Right hindlimb (tissue), 1 donor: ENCODE data around the gene EPGN.

Source experiments
- DNase-seq: peaks from one replicate; pipeline ENCODE4 v3.0.0-alpha.2; 2018

Gene EPGN, protein sequence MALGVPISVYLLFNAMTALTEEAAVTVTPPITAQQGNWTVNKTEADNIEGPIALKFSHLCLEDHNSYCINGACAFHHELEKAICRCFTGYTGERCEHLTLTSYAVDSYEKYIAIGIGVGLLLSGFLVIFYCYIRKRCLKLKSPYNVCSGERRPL

DNA sequence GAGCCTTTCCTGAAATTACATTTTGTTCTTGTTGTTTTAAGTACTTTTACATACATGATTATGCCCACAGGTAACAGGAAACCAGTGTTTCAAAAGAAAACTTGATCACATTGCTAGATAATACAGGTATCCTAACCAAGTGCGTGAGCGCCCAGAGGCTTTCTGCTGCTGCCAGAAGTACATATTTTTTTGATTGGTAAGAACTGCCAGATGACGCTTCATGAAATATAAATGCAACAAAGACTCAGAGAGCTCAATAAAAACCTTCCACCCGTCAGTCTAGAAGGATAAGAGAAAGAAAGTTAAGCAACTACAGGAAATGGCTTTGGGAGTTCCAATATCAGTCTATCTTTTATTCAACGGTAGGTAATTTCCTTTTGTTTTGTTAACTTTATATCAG is at the start of gene EPGN:
Gene EPGN (plus strand): TSS at position 256 of the 400 bp plus-strand sequence. CDS start 64 bp downstream, at position 320.
- DNase-seq: no peak

DNA sequence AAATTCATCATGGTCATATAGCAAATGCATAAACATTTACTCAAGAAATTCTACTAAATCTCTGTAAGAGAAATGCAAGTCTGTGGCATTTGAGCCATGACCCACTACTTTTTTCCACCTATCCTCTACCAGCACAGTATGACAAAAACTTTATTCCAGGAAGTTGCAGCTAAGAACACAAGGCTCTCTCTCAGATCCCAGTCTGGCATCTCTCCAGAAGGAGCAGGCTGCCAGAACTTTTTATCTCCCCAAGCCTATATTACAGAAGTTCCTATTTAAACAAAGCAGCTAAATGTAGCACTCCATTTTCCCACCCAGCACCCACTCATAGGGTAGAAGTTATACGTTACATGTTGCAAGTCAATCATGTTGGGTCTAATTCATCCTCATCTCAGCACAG is 49.3 kb upstream of the EPGN start:
- peak; percentile 48 for DNase-seq

DNA sequence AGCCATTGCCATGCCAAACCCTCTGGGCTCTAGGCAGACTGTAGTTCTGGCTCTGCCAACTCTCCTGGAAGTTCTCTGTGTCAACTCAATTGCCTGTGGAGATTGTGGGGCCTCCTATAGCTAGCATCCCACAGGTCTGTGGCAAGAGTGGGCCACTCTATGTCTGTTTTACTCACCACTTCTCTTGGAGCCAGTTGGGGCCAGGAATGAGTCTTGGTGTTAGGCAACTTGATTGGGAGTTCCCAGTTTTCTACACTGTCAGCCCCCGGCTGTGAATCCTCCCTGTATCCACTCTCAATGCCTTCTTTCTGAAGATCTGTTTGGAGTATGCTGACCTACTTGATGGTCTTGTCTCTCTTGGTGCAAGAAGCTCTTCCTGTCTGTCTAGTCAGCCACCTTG is 48.2 kb upstream of the EPGN start:
- no peak for DNase-seq

DNA sequence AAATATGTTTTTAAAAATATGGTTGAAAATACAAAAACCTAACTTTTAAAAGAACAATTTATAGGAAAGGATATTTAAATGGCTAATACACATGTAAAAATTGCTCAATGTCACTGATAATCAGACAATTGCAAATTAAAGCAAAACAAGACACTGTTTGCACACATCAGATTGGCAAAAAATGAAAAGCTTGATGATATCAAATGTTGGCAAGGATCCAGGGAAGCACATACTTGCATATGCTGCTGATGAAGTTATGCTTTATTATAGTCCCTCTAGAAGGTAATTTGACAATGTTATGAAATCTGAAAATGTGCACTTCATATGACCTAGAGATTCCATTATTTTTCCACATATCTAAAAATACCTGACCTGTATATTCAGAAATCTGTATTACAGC is 45.7 kb upstream of the EPGN start:
- DNase-seq: no peak

DNA sequence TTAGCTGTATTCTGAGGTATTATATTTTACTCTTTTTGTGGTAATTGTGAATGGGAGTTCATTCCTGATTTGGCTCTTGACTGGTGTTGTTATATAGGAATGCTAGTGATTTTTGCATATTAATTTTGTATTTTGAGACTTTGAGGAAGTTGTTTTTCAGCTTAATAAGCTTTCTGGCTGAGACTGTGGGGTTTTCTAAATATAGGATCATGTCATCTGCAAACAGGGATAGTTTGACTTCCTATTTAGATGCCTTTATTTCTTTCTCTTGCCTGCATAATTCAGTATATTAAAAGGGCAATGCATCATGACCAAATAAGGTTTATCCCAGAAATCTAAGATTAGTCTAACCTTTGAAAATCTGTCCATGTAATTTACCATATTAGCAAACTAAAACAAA is 44.7 kb upstream of the EPGN start:
- no peak for DNase-seq

DNA sequence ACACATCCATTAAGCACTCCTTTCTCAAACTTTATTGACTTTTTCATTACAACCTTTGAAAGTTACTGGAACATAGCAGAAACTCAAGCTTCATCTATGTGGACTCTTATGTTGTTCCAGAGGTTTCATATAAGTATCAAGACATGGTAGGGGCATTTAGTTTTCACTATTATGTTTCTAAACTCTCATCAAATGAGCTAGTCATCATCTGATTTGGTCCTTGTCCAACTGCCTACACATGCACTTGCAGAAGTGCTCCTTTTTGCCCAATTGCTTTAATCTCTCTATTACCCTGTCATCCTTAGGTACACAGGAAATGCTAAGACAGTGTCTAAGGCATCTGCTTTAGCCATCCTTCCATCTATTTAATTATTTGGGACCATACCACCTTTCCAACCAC is 42.2 kb upstream of the EPGN start:
- DNase-seq: no peak

DNA sequence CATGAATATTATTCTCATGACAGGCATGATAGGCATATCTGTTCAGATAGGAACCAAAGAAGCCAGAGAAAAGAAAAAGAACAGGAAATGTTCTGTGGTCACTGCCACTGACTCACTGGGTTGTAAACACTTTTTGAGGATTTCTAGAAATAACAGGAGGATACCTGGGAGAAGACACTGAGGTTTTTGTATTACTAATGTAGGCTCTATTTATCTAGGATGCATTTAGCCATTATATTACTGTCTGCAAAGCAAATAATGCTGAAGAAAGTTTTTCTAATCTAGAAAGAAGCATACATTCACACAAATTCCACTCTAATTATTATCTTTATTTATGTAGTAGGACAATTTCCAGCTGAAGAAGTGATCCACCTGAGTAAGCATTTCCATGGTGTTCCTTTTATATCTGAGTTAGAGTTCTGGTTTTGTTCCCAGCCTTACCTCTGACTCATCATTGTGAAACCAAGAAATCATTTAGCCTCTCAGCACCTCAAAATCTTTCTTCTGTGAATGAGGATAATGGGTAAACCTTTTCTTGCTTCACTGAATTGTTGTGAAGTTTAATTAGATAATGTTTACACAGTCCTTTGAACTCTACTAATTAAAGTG is 40.2 kb upstream of the EPGN start:
- DNase-seq: no peak

DNA sequence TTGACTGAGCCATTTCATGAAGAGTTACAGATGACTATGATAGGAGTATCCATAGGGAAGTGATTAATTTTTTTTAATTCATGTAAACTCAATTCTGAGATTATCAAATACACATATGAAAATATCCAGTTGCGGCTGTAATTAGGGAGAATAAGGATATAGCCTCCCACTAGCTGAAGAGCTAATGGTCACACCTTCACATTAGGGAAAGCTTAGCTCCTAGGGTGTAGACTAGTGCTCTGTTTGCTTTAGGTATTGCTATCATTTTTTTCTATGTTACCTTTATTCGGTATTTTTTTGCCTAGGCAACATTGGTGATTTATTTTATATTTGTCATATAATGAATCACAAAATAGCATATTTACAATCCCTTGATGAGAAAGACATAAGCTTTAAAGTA is 39.6 kb upstream of the EPGN start:
- no peak for DNase-seq

DNA sequence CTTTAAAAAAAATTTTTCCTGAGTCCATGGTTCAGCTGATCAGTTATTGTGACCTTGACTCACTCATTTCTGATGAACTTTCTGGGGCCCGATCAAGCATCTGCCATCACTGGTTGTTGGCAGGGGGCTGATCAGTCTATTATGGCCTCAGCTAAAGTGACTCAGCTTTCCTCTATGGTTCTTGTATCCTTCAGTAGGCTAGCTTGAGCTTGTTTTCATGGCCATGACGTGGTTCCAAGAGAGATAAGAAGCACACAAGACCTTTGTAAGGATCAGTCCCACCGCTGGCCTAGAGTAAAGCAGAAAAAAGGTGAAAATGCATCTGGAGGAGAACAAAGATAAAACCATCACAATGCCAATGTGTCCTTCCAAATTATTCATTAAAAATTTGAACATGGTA is 29.8 kb upstream of the EPGN start:
- no peak for DNase-seq

DNA sequence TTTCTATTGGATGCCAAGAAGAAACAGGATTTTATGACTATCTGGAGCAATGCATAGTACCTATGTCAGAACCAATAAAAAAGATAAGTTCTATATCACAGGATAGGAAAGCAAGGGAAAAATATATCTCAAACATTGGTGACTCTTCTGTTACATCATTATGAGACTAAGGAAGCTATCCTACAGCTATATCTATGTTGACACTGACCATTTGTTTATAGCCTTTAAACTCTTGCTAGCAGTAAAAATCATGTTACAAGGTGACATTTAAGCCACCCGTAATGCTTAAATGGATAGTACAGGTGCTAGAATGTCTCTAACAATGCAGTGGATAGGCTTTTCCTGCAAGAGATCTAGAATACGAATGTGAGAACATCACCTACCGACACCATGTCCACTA is 28.6 kb upstream of the EPGN start:
- DNase-seq: no peak

DNA sequence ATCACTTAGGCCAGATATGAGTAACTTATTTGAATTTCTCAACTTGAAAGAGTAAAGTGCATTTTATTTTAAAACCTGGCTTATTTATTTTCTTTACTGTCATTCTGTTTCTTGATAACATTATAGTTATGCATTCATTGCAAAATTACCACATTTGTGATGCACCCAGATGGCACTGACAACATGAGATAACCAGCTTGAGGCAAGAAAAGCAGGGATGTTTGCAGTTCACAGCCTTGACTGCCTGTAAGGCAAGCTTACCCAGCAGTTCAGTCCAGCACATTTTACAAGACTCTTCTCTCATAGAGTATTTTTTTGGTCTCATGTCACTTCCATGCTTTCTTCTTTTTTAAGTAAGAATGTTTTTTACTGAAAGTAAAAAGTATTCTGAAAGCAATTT is 25.3 kb upstream of the EPGN start:
- no peak for DNase-seq

DNA sequence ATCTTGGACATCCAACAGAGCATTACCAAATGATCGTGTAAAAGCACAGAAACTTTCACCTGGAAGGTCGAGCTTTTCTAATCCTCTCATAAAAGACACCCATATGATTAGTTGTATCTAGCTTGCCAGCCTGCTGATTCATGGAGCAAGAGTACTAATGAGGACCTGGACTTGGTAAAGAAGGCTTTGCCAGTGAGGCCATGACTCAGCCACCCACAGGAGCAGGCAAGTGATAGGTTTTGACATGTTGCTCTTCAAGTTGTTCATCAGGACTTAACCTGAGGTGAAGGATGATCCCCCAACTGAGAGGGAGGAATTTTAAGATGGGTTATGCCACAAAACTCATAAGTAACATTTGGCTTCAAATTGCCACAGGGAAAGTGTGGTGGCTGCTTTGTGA is 24.7 kb upstream of the EPGN start:
- DNase-seq: no peak

DNA sequence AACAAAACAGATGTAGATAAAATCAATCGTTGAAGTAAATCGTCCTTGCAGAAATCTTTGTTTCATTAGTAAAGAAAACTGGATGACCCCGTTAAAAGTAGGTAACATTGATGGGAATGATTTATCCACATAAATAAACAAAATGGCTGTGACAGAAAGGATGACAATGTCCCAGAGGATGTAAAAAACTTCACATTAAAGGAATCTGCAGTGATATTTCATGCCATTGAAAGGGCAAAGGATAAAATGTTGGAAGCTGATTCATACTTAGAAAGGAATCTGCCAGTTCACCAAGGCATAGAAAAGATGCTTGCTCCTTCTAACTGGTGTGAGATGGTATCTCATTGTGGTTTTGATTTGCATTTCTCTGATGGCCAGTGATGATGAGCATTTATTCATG is 24.2 kb upstream of the EPGN start:
- DNase-seq: no peak

DNA sequence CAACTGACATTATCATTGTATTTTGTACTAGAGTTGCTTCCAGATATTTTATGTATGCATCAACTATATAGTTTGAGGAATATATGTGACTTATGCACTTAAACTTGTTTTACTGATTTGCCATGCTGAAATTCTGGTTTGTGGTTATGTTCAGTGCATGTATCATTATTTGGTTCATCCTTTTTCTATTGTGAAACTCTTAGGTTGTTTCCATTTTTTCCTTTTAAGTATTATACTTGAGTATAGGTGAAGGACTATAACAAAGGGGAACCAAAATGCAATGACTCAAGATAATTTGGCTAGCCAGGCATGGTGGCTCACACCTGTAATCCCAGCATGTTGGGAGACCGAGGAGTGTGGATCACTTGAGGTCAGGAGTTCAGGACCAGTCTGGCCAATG is 21.1 kb upstream of the EPGN start:
- DNase-seq: no peak

DNA sequence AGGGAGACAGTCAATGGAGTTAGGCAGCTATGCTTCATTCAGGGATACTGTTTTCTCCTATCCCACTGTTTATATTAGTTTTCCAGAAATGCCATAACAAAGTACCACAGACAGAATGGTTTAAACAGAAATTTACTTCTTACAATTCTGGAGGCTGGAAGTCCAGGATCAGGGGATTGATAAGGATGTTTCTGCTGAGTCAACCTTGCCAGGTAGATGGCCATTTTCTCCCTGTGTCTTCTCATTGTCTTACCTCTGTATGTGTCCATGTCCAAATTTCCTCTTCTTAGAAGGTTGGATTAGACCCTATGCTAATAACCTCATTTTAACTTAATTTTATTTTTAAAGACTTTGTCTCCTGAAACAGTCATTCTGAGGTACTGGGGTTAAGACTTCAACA is 20.5 kb upstream of the EPGN start:
- no peak for DNase-seq

DNA sequence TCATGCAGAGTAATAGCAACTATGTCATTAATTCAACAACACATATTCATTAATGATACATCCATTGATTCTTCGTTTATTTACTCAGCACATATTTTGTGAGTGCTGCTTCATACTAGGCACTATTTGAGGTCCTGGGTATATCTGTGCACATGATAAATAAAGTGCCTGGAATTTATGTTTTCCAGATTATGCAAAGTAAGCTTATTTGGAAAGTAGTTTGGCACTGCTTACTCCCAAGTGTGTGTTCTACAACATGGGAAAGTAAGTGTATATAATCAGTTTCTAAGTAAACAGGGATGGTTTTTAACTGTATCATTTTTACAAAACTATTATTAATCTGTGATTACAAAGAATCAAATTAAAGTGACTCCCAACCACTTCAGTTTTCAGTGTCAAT is 16.8 kb upstream of the EPGN start:
- no peak for DNase-seq

DNA sequence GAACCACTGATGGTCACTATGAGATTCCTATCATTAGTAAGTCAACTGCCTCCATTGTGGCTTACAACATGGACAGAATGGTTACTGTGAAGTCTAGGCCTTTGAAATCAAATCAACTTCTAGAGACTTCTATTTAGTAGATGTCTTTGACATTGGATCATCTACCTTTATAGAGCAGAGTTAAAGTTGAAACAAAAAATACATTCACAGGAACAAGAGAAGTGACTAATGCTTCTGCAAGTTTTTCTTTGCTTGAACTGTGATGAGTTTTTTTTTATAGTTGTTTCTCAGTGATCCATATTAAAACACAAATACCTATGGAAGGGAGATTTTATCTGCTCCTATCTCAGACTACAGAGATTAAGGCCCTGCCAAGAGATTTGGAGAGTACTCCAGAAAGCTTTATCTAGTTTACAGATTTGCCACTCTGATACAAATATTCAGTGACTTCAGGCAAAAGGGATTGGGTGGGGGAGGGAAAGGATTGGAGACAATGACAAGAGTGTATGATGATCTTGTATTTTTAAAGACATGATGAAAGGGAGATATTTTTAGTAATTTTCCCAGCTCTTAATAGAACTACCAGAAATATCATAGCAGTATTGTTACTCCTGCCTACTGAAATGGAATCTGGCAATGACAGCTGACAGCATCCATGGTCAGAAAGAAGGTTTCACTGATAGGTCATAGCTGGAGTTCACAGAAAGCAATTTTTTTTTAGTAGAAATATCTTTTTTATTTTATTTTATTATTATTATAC is 16.0 kb upstream of the EPGN start:
- DNase-seq: no peak

DNA sequence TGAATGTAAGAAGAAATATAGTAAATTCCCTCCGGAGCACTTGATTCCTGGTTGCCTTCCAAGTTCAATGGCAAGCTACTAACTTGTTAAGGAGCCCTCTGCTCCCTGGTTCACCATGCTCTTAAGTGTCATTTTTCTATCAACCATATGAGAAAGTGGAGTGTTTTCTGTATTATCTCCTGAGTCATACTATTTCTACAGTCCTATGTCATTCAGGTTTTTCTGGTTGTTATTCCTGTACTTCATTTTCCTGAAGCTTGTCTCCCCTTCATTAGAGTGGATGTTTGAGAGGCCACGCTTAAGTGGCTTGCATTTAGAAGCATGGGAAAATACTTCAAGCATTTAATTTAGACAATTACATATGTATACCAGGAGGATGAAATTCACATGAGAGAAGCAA is 14.7 kb upstream of the EPGN start:
- no peak for DNase-seq

DNA sequence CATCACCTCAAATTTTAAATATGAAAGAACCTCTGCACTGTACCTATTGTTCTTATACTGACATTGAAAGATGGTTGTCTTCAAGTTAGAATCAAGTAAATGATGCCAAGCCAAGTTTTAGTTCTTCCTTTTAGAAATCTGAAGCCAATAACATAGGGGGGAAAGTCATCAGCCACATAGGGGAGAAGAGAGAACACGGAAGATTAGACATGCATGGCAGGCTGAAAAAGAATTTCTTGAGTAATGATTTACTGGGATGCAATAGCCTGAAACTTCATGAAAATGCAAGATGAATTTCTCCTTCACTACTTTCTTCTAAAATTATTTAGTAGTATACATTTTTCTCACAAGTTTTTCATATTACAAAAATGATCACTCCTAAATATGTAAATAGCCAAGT is 13.6 kb upstream of the EPGN start:
- no peak for DNase-seq

DNA sequence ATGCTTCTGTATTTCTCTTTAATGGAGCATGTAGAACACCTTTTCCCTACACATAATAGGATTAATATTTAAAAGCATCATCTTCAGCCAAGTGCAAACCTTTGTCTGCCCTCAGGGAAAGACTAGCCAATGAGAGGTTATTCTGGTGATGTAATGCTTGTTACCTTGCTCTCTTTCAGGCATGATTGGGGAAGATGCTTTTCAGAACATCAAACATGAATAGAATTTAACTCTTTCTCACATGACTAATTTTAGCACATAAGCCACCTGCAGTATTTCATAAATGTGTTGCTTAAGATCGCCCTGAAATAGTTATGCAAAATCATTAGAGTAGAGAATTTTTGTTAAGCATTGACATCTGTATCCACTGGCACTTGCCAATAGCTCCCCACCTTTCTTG is 10.7 kb upstream of the EPGN start:
- no peak for DNase-seq

DNA sequence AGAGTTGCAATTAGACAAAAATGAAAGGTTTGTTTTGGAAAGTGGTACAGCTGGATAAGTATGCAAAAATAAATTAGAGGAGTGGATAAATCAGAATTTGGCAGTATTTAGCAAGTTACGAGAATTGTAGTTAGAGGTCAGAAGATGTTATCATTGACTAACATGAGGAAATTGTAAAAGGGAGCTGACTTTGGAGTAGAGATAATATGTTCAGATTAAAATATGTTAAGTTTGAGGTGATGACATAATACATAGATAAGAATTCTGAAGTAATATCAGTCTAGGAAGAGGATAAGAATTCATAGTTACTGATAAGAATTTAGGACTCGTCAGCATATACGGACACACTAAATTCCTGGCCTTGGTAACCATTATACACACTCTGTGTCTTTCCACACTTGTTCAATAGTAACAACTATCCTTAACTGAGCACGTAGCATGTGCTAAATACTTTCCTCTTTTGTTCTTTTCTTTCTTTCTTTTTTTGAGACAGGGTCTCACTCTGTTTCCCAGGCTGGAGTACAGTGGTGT is 4.1 kb upstream of the EPGN start:
- no peak for DNase-seq

DNA sequence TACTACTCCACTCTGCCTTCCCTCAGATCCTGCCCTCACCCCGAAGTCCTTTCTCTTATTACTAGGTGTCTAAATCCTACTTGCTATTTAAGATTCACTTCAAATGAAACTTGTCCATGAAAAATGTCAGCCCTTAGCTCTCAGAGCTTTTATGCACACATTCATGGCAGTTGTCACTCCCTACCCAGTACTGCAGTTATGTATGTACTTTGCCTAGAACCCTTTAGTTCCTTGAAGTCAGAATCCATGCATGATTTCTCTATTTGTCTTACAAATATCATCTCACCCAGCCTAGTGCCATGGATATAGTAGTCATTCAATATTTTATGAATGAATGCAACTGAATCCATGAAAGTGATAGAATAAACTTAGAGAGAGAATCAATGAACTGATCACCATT is 3.3 kb upstream of the EPGN start:
- DNase-seq: no peak

DNA sequence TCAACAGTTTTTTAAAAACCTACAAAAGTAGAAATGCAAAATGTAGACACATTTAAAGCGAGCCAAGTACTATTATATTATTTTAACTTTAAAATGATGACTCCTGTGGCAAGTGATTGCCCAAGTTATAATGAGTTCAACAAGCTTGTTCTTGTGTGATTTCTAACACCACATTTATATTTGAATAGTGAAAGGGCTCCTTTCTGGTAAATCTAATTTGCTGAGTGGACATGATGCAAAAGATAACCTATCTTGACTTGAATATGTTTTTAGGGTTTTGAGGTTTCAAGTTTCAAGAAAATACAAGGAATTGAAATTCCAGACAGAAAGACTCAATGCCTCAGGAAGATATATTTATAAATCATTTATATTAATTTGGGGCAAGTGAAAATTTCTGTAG is 1.1 kb upstream of the EPGN start:
- no peak for DNase-seq

DNA sequence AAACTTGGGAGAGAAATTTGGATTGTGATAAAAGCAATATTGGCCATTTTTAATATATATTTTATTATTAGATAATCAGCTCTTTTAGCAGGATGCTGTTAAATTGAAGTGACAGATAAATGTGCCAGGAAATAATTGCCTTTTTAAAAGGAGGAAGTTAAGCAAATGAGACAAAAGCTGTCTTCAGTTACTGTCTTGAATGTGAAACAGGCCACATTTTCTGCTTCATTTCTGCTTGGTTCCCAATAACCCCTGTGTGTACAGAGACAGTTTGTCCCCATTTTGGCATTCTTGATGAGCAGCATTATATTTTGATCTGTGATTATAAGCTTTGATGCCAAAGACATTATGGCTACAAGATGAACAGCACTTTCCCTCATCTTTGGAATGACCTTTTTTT is 953 bp downstream of the EPGN start:
- DNase-seq: no peak
